ENCODE measurements around the gene KLHL14. TPM values are rescaled to one million over a fixed set of nuclear protein-coding genes. Genes with fewer than 3 reads are reported as not detected.

KLHL14 gene
- total and polyA plus RNA-seq, 4 donors, result 0.16 to 2.2 (median 0.26) TPM

DNA sequence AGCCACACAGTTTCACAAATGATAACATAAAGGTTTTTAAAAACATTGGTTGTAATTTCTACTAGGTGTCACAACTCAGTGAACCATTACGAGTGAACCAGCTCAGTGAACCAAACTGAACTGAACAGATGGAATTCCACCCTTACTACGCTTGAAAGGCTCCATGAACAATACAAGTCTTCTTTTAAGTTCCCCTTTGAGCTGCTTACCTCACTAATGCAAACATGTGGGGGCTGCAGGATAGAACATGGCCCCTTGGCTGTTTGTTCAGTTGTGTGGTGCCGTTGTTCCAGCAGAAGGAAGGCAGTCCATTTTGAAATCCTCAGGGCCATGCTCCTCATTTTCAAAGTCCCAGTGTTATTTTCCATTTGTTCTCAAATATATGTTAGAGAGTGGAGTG is 30.7 kb upstream of the KLHL14 start:
- 75 to 84% methylated on average over 3 of the region's 3 CpGs for WGBS, 2 donors
- Histone ChIP-seq H3K27ac (ENCODE audit: low read depth in 1 of 2, low read length in 1 of 2) (no peak overlapping the region), H3K9me3 (ENCODE audit: control insufficient read depth in 4 of 4, insufficient read depth in 3 of 4, low read length in 3 of 4) (no peaks in the 10 kb centered on the region), H3K4me3 (no peak overlapping the region), H3K9ac (ENCODE audit: insufficient read depth in 1 of 2, low read length in 2 of 2) (no peak overlapping the region), H3K4me1 (ENCODE audit: control insufficient read depth in 5 of 5, insufficient read depth in 5 of 5, low read length in 5 of 5) (no peaks in the 10 kb centered on the region), H3K36me3 (ENCODE audit: control insufficient read depth in 4 of 4, insufficient read depth in 4 of 4, low read length in 4 of 4) (no peaks in the 10 kb centered on the region), H3K27me3 (ENCODE audit: control insufficient read depth in 3 of 3, insufficient read depth in 3 of 3, low read length in 2 of 3) (no peaks in the 10 kb centered on the region)
- no peak for ATAC-seq (ENCODE audit: insufficient read depth, low FRiP score)
- peak in 1 of 3 donors; percentile 5 for DNase-seq
- TF ChIP-seq, protein P1, sequence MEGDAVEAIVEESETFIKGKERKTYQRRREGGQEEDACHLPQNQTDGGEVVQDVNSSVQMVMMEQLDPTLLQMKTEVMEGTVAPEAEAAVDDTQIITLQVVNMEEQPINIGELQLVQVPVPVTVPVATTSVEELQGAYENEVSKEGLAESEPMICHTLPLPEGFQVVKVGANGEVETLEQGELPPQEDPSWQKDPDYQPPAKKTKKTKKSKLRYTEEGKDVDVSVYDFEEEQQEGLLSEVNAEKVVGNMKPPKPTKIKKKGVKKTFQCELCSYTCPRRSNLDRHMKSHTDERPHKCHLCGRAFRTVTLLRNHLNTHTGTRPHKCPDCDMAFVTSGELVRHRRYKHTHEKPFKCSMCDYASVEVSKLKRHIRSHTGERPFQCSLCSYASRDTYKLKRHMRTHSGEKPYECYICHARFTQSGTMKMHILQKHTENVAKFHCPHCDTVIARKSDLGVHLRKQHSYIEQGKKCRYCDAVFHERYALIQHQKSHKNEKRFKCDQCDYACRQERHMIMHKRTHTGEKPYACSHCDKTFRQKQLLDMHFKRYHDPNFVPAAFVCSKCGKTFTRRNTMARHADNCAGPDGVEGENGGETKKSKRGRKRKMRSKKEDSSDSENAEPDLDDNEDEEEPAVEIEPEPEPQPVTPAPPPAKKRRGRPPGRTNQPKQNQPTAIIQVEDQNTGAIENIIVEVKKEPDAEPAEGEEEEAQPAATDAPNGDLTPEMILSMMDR (IDR thresholded peaks at IDR 0.05; ENCODE audit: control extremely low read depth, extremely low read depth), result no peak

DNA sequence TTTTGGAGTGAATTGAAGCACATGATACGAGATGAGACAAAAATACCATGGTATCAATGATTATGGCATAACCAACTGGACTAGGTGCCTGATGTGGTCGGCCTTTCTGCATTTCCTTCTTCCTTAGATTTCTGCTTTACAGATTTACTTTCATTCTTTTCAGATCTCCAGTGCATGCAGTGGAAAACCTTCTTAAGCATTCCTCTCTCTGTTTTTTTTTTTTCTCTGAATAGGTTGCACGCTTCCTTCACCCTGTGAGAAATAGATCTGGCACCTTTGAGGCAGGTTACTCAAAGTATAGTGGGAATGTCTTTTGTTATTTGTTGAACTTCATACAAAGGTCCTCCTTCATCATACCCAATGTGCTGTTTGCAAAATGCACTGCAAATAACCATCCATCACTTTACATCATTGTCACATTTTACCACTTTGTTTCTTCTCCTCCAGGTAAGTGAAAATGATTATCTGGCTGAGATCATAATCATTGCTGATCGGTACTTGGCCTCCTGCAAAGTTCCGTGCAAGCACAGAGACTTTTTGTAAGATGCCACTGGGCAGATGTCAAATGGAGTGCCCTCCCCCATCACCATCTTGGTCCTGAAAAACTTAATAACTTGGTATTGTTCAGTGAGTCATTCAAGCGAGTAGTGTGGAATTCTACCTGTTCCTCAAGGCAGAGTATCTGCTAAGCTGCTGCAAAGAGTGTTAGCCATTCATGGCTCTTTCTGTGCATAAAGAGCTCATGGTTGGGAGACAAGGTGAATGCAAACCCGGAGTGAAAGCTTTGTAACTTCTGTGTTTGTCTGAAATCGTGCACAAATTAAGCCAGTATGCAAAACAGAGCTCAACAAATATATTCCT is 30.0 kb upstream of the KLHL14 start:
- WGBS, 2 donors, result 77 to 82% methylated on average over 8 of the region's 8 CpGs
- H3K36me3 ChIP-seq (ENCODE audit: control insufficient read depth in 4 of 4, insufficient read depth in 4 of 4, low read length in 4 of 4), result no peaks in the 10 kb centered on the region
- TF ChIP-seq, protein P1 (IDR thresholded peaks at IDR 0.05; ENCODE audit: control extremely low read depth, extremely low read depth), result no peak
- DNase-seq (no peak), ATAC-seq (ENCODE audit: insufficient read depth, low FRiP score) (no peak)
- no peak overlapping the region for H3K9ac ChIP-seq (ENCODE audit: insufficient read depth in 1 of 2, low read length in 2 of 2)
- no peaks in the 10 kb centered on the region for H3K27me3 ChIP-seq (ENCODE audit: control insufficient read depth in 3 of 3, insufficient read depth in 3 of 3, low read length in 2 of 3)
- H3K27ac ChIP-seq (ENCODE audit: low read depth in 1 of 2, low read length in 1 of 2), result no peak overlapping the region
- no peaks in the 10 kb centered on the region for H3K9me3 ChIP-seq (ENCODE audit: control insufficient read depth in 4 of 4, insufficient read depth in 3 of 4, low read length in 3 of 4)
- H3K4me3 ChIP-seq, result no peak overlapping the region
- H3K4me1 ChIP-seq (ENCODE audit: control insufficient read depth in 5 of 5, insufficient read depth in 5 of 5, low read length in 5 of 5), result no peaks in the 10 kb centered on the region

DNA sequence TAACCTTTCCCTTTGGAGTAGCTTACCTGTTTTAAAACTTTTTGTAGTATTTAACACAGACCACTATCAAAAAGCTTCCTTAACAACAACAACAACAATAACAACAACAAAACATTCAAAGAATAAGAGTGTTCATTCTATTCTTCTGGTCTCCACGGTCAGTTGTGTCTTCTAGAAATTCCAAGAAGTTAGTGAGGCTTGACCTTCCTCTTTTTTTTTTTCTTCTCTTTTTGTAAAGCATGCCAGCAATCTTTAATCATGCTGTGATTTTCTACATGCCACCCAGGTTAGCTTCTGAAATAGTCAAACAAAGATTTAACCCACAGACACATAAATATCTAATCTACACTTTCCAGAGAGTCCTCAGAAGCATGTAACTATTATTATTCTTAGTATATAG is 28.4 kb upstream of the KLHL14 start:
- ATAC-seq (ENCODE audit: insufficient read depth, low FRiP score), result no peak
- Histone ChIP-seq H3K4me1 (ENCODE audit: control insufficient read depth in 5 of 5, insufficient read depth in 5 of 5, low read length in 5 of 5) (no peaks in the 10 kb centered on the region), H3K9me3 (ENCODE audit: control insufficient read depth in 4 of 4, insufficient read depth in 3 of 4, low read length in 3 of 4) (peaks cover 0 to 2% (median 0%) of the 10 kb centered on the region in 4 donors), H3K27me3 (ENCODE audit: control insufficient read depth in 3 of 3, insufficient read depth in 3 of 3, low read length in 2 of 3) (no peaks in the 10 kb centered on the region), H3K4me3 (no peak overlapping the region), H3K9ac (ENCODE audit: insufficient read depth in 1 of 2, low read length in 2 of 2) (no peak overlapping the region), H3K27ac (ENCODE audit: low read depth in 1 of 2, low read length in 1 of 2) (no peak overlapping the region), H3K36me3 (ENCODE audit: control insufficient read depth in 4 of 4, insufficient read depth in 4 of 4, low read length in 4 of 4) (no peaks in the 10 kb centered on the region)
- 34 to 51% methylated on average over 1 of the region's 1 CpG for WGBS, 2 donors
- DNase-seq, result no peak
- TF ChIP-seq, protein P1 (IDR thresholded peaks at IDR 0.05; ENCODE audit: control extremely low read depth, extremely low read depth), result no peak
